DND-41 (cell line): ENCODE results near the gene SMARCA4.

Experiments
- EZH2 ChIP-seq: IDR thresholded peaks from 3 replicates; pipeline ENCODE4 v1.6.1; 2012; ENCODE audit warnings: borderline replicate concordance, low read depth, mild to moderate bottlenecking, moderate library complexity, low read length, inconsistent platforms; ENCODE audit not compliant: severe bottlenecking
- TF ChIP-seq, protein P1 (sequence below): IDR thresholded peaks from 2 replicates; pipeline ENCODE4 v1.5.1; 2012; ENCODE audit warnings: borderline replicate concordance, low read length, moderate library complexity, mild to moderate bottlenecking; ENCODE audit not compliant: poor library complexity, severe bottlenecking; ENCODE audit errors: extremely low read depth

DNA sequence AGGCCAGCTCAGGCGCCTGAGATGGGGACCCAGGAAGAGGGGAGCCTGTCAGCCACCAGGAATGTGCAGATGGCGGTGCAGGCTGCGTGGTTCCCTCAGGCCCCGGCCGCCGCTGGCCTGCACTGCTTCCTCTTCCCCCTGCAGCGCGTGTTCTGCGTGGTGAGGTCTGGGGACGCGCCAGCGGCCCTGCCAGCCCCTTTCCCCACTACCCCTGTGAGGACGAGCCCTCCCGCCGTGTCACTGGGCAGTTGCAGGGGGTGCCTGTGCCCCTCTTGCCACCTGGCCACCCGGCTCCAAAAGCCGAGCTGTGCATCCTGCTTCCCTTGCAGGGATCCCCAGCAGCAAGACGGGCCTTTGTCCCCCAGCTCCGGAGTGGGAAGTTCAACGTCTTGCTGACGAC lies 58.4 kb downstream of the SMARCA4 start:
- TF ChIP-seq, protein P1, sequence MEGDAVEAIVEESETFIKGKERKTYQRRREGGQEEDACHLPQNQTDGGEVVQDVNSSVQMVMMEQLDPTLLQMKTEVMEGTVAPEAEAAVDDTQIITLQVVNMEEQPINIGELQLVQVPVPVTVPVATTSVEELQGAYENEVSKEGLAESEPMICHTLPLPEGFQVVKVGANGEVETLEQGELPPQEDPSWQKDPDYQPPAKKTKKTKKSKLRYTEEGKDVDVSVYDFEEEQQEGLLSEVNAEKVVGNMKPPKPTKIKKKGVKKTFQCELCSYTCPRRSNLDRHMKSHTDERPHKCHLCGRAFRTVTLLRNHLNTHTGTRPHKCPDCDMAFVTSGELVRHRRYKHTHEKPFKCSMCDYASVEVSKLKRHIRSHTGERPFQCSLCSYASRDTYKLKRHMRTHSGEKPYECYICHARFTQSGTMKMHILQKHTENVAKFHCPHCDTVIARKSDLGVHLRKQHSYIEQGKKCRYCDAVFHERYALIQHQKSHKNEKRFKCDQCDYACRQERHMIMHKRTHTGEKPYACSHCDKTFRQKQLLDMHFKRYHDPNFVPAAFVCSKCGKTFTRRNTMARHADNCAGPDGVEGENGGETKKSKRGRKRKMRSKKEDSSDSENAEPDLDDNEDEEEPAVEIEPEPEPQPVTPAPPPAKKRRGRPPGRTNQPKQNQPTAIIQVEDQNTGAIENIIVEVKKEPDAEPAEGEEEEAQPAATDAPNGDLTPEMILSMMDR = no peak
- TF ChIP-seq EZH2 = no peak
